Endothelial cell of umbilical vein (primary cell): ENCODE measurements around the gene MROH7. TPM values are rescaled to one million over a fixed set of nuclear protein-coding genes. Genes with fewer than 3 reads are reported as not detected.

ENCODE experiments used
- BruUV-seq: library from RNA; stranded (reverse); fragments of 400-500 nt; replicated peaks from 2 replicates; lab custom pipeline; 2021; lab: Mats Ljungman, UMichigan
- CTCF ChIA-PET: fragments of 300-600, 350-600 bp; sonication (Branson Sonifier 250); formaldehyde crosslinking; loops from one replicate; lab custom pipeline; 2021; ENCODE audit warnings: antibody characterized with exemption, inconsistent platforms; lab: Charles Lee
- POLR2A ChIA-PET: fragments of 300-600, 350-600 bp; sonication (Branson Sonifier 250); formaldehyde crosslinking; loops from one replicate; lab custom pipeline; 2021; ENCODE audit warnings: antibody characterized with exemption, inconsistent platforms; lab: Charles Lee
- DNase-seq: peaks from one replicate; pipeline ENCODE4 v3.0.0-alpha.2; 2011; ENCODE audit warnings: low read depth, low spot score
- FAIRE-seq: peaks from 2 replicates; lab custom pipeline; 2011; peaks lifted over from hg19 to GRCh38; lab: Jason Lieb, UNC
- H2AFZ ChIP-seq: 2 replicates; pipeline ENCODE4 v1.6.0; 2012; ENCODE audit warnings: low read depth, low read length, control low read depth, inconsistent platforms
- H3K27ac ChIP-seq: 2 replicates; pipeline ENCODE4 v1.5.1; 2011; ENCODE audit warnings: low read depth, mild to moderate bottlenecking, control low read depth, low read length, moderate library complexity; ENCODE audit not compliant: insufficient read depth
- H3K27me3 ChIP-seq, 2 experiments: 2 replicates each; pipeline versions ENCODE4 v1.6.0 to v1.6.1; 2011; ENCODE audit warnings: low read length in 2 of 2, mixed read lengths in 1 of 2; ENCODE audit not compliant: control insufficient read depth in 2 of 2, insufficient read depth in 2 of 2
- H3K36me3 ChIP-seq, 2 experiments: 2 replicates in 1 of 2; 3 replicates in 1 of 2; pipeline ENCODE4 v1.5.1; 2011; ENCODE audit warnings: low read length in 2 of 2, mild to moderate bottlenecking in 1 of 2, moderate library complexity in 1 of 2; ENCODE audit not compliant: control insufficient read depth in 2 of 2, insufficient read depth in 2 of 2; ENCODE audit errors: extremely low read depth in 1 of 2
- H3K4me1 ChIP-seq: 3 replicates; pipeline ENCODE4 v1.5.1; 2011; ENCODE audit warnings: mild to moderate bottlenecking, low read length; ENCODE audit not compliant: control insufficient read depth, insufficient read depth; ENCODE audit errors: extremely low read depth
- H3K4me2 ChIP-seq: 2 replicates; pipeline ENCODE4 v1.6.1; 2011; ENCODE audit warnings: low read length, control low read depth, mixed read lengths; ENCODE audit not compliant: insufficient read depth
- H3K4me3 ChIP-seq, 3 experiments: fragments of 200-600 bp in 1 of 3; sonication (generic), shearing (Covaris generic) in 1 of 3; replicated peaks in 1 of 3; 2 replicates each; pipeline ENCODE4 v1.5.1; 2011 to 2016; ENCODE audit warnings: control low read depth in 3 of 3, low read length in 3 of 3, mild to moderate bottlenecking in 2 of 3, inconsistent platforms in 1 of 3, low read depth in 1 of 3, moderate library complexity in 1 of 3; ENCODE audit not compliant: insufficient read depth in 1 of 3
- H3K79me2 ChIP-seq: 2 replicates; pipeline ENCODE4 v1.6.0; 2012; ENCODE audit warnings: low read length, inconsistent platforms; ENCODE audit not compliant: control insufficient read depth, insufficient read depth
- H3K9ac ChIP-seq: replicated peaks from 2 replicates; pipeline ENCODE3; 2011; ENCODE audit warnings: low read length, control low read depth; ENCODE audit not compliant: insufficient read depth; ENCODE audit errors: extremely low read depth
- H3K9me1 ChIP-seq: replicated peaks from 3 replicates; pipeline ENCODE4 v1.6.0; 2011; ENCODE audit warnings: mild to moderate bottlenecking, low read length; ENCODE audit not compliant: control insufficient read depth, insufficient read depth; ENCODE audit errors: extremely low read depth
- H3K9me3 ChIP-seq: replicated peaks from 2 replicates; pipeline ENCODE4 v1.5.1; 2012; ENCODE audit warnings: low read length, inconsistent platforms; ENCODE audit not compliant: control insufficient read depth, insufficient read depth
- H4K20me1 ChIP-seq: replicated peaks from 2 replicates; pipeline ENCODE3; 2011; ENCODE audit warnings: mild to moderate bottlenecking, low read length; ENCODE audit not compliant: control insufficient read depth, insufficient read depth; ENCODE audit errors: extremely low read depth
- CTCF ChIP-seq, 2 donors: IDR thresholded peaks; 1 replicate in 1 of 2; 2 replicates in 1 of 2; pipeline ENCODE4 v1.5.1; 2011; ENCODE audit warnings: low read length in 2 of 2, mild to moderate bottlenecking in 2 of 2, moderate library complexity in 2 of 2, control low read depth in 1 of 2, inconsistent platforms in 1 of 2, low read depth in 1 of 2; ENCODE audit not compliant: insufficient read depth in 1 of 2; ENCODE audit errors: extremely low read depth in 1 of 2
- EZH2 ChIP-seq: IDR thresholded peaks from 2 replicates; pipeline ENCODE4 v1.6.1; 2012; ENCODE audit warnings: borderline replicate concordance, low read depth, mild to moderate bottlenecking, moderate library complexity, low read length, inconsistent platforms; ENCODE audit not compliant: severe bottlenecking
- FOS ChIP-seq: IDR thresholded peaks from 2 replicates; pipeline ENCODE4 v1.6.1; 2011; ENCODE audit warnings: mild to moderate bottlenecking, low read length, moderate library complexity, borderline replicate concordance; ENCODE audit not compliant: insufficient read depth
- GATA2 ChIP-seq: IDR thresholded peaks from 2 replicates; pipeline ENCODE4 v1.7.0; 2011; ENCODE audit warnings: low read depth, mild to moderate bottlenecking, moderate library complexity, mixed read lengths, low read length; ENCODE audit not compliant: insufficient read length, insufficient read depth
- JUN ChIP-seq: IDR thresholded peaks from 2 replicates; pipeline ENCODE4 v1.6.1; 2011; ENCODE audit warnings: borderline replicate concordance, low read depth; ENCODE audit not compliant: insufficient read length, insufficient read depth
- MAX ChIP-seq: IDR thresholded peaks from 2 replicates; pipeline ENCODE4 v1.6.1; 2011; ENCODE audit not compliant: insufficient read depth, insufficient read length
- MYC ChIP-seq: IDR thresholded peaks from one replicate; pipeline ENCODE4 v1.6.1; 2011; ENCODE audit warnings: mild to moderate bottlenecking, low read depth, low read length
- POLR2A ChIP-seq: IDR thresholded peaks from 2 replicates; pipeline ENCODE4 v1.6.1; 2012; ENCODE audit warnings: low read depth, mild to moderate bottlenecking, control low read depth, low read length
- POLR2AphosphoS5 ChIP-seq: IDR thresholded peaks from 2 replicates; pipeline ENCODE4 v1.6.1; 2012; ENCODE audit warnings: low read depth, mild to moderate bottlenecking, control low read depth, low read length, moderate library complexity; ENCODE audit not compliant: insufficient read depth
- dilution Hi-C: fragments of 300-500 bp; cut with MboI; formaldehyde crosslinking; loops from one replicate; pipeline ENCODE4 v1.15.0; 2019; ENCODE audit warnings: low sequenced_read_pairs; ENCODE audit not compliant: extremely low pct_ligation_motif_present
- intact Hi-C: fragments of 100-400 bp; cut with micrococcal nuclease; formaldehyde crosslinking; loops from one replicate; pipeline ENCODE4 v1.10.0; 2022
- polyA plus RNA-seq, 4 experiments: library from polyadenylated mRNA; depleted of rRNA in 3 of 4; stranded (reverse) in 3 of 4; unstranded in 1 of 4; fragments of >200 nt; gene quantifications; 2 replicates each; pipeline versions ENCODE4 v1.2.1 to v1.2.3, GENCODE V29; 2011 to 2012; ENCODE audit warnings: missing spikeins in 1 of 4
- total RNA-seq: library from RNA; stranded (reverse); gene quantifications from 2 replicates; pipeline ENCODE4 v1.2.3, GENCODE V29; 2021

MROH7 gene
- total and polyA plus RNA-seq, 2 donors (not counting 3 experiments of a cell fraction or from before 2014, with no cell fraction given), result 0.06 to 0.24 TPM

GRCh38 chr1:54606990-54607325, 34.6 kb upstream of the MROH7 start:
- no peaks in the 10 kb centered on the region for H4K20me1 ChIP-seq
- H3K4me1 ChIP-seq, result peaks cover 3% of the 10 kb centered on the region
- no peaks in the 10 kb centered on the region for H3K9me1 ChIP-seq
- no peaks in the 10 kb centered on the region for H3K79me2 ChIP-seq
- CTCF ChIA-PET, result no interaction called here
- no peak overlapping the region for H2AFZ ChIP-seq
- no peak for FAIRE-seq
- intact Hi-C loops (no loop called here), dilution Hi-C loops (no loop called here)
- no peaks in the 10 kb centered on the region for H3K27me3 ChIP-seq
- no peak overlapping the region for H3K9ac ChIP-seq
- no peak for DNase-seq
- H3K4me3 ChIP-seq, result no peak overlapping the region
- no peak overlapping the region for H3K4me2 ChIP-seq
- TF ChIP-seq POLR2AphosphoS5, result no peak
- no peak for TF ChIP-seq JUN
- no peak for TF ChIP-seq MAX
- TF ChIP-seq FOS, result no peak
- no peaks in the 10 kb centered on the region for H3K9me3 ChIP-seq
- H3K27ac ChIP-seq, result no peak overlapping the region
- POLR2A ChIA-PET, result no interaction called here
- no peaks in the 10 kb centered on the region for H3K36me3 ChIP-seq
- BruUV-seq, result no TSS peak

- ChIA-PET POLR2A (no interaction called here), CTCF (no interaction called here)
- intact Hi-C loops, result no loop called here
- Histone ChIP-seq H3K9me1 (no peaks in the 10 kb centered on the region), H3K4me2 (no peak overlapping the region), H2AFZ (no peak overlapping the region), H3K9ac (no peak overlapping the region), H3K27me3 (no peaks in the 10 kb centered on the region), H3K79me2 (no peaks in the 10 kb centered on the region), H4K20me1 (no peaks in the 10 kb centered on the region), H3K36me3 (no peaks in the 10 kb centered on the region), H3K4me3 (no peak overlapping the region), H3K27ac (no peak overlapping the region), H3K4me1 (peaks cover 3% of the 10 kb centered on the region), H3K9me3 (no peaks in the 10 kb centered on the region)
- DNase-seq, result no peak
- TF ChIP-seq CTCF (IDR thresholded peaks at IDR 0.05; ENCODE audit: extremely low read depth in 1 of 2, insufficient read depth in 1 of 2, low read depth in 1 of 2, low read length in 2 of 2) (no peak), GATA2 (no peak), MAX (no peak), EZH2 (no peak), MYC (no peak), JUN (no peak), POLR2A (no peak), FOS (no peak), POLR2AphosphoS5 (no peak)
- dilution Hi-C loops, result no loop called here
- no peak for FAIRE-seq
- BruUV-seq, result no TSS peak
These were observed 33.6 kb upstream of the MROH7 start for GRCh38 chr1:54607821-54608565.
